Spleen (tissue), 7 donors: ENCODE results near the gene CPOX.

Experiments
- POLR2A ChIP-seq, 3 donors: fragments of 450-650 bp; IDR thresholded peaks; one replicate each; pipeline ENCODE4 v1.5.1; 2017; ENCODE audit warnings: antibody characterized with exemption in 3 of 3, mild to moderate bottlenecking in 1 of 3
- POLR2AphosphoS5 ChIP-seq, 3 donors: sonication (generic); formaldehyde crosslinking; IDR thresholded peaks; one replicate each; pipeline ENCODE4 v1.5.1; 2017; ENCODE audit warnings: antibody characterized with exemption in 3 of 3
- TF ChIP-seq, protein P1 (sequence below), 11 experiments: fragments of 200-600 bp in 7 of 11; fragments of 450-650 bp in 4 of 11; sonication (generic) in 4 of 11; IDR thresholded peaks in 8 of 11; conservative IDR thresholded peaks in 3 of 11; 1 replicate in 7 of 11; 2 replicates in 4 of 11; pipeline versions ENCODE4 v1.4.0 to v1.8.0; 2016 to 2021; ENCODE audit warnings: antibody characterized with exemption in 11 of 11, inconsistent platforms in 4 of 11, mild to moderate bottlenecking in 1 of 11
- donor health status: DM: no; HTN: no; CAD: no; lungs with moderate emphysema.
- donor health status: DM: no; HTN: no; CAD: no.
- donor health status: DM: no; HTN: no; CAD: no.

DNA sequence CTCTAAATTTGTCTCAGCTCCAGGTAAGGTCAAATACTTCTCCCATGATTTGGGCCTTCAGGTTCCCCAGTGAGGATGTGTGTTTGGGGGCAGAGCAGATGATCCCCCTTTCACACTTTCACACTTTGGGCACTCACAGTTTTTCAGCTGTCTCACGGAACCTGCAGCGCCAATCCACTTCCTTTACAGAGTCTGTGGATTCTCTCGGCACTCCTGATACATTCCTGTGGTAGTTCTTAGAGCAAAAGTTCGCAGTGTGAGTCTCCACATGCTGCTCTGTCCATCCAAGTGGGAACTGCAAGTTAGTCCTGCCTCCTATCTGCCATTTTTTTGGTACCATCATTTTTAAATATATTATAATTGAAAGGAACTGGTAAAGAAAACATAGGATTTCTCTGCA lies 20.2 kb upstream of the CPOX start:
- TF ChIP-seq, protein P1, sequence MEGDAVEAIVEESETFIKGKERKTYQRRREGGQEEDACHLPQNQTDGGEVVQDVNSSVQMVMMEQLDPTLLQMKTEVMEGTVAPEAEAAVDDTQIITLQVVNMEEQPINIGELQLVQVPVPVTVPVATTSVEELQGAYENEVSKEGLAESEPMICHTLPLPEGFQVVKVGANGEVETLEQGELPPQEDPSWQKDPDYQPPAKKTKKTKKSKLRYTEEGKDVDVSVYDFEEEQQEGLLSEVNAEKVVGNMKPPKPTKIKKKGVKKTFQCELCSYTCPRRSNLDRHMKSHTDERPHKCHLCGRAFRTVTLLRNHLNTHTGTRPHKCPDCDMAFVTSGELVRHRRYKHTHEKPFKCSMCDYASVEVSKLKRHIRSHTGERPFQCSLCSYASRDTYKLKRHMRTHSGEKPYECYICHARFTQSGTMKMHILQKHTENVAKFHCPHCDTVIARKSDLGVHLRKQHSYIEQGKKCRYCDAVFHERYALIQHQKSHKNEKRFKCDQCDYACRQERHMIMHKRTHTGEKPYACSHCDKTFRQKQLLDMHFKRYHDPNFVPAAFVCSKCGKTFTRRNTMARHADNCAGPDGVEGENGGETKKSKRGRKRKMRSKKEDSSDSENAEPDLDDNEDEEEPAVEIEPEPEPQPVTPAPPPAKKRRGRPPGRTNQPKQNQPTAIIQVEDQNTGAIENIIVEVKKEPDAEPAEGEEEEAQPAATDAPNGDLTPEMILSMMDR (IDR thresholded peaks at IDR 0.05 in 8 of 11, conservative IDR thresholded peaks at IDR 0.05 in 3 of 11): no peak
- TF ChIP-seq POLR2A (IDR thresholded peaks at IDR 0.05) (no peak), POLR2AphosphoS5 (IDR thresholded peaks at IDR 0.05) (no peak)
